Measurements from ENCODE around the gene TRPM3. TPM values are rescaled to one million over a fixed set of nuclear protein-coding genes. Genes with fewer than 3 reads are reported as not detected.

TRPM3 gene
- total and polyA plus RNA-seq, 10 donors, result 0.02 to 6.7 (median 1.6) TPM

DNA sequence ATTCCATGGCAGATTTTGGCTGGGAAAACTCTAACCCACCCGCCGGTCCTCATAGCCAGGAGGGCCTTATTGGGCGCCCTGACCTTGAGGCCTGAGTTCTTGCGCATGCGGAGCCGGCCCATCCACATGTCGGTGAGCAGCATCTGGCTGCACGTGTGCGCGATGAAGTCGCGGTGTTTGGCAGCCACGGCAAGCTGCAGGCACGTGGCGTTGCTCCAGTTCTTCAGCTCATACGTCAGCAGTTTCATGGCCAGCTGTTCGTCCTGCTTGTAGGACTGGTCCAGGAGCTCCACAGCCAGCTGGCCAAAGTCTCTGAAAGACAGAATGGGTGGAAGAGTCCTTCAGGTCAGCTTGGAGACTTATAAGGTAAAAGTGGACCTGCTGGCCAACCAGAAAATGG is 502.6 kb downstream of the TRPM3 start:
- intact Hi-C loops (cut with DNase I; ENCODE audit: low total_unique reads), result no loop called here
- Histone ChIP-seq H3K4me3 (no peak overlapping the region), H3K27me3 (replicated peaks in 1 of 7) (no peaks in the 10 kb centered on the region), H3K27ac (no peak overlapping the region), H3K4me1 (no peaks in the 10 kb centered on the region), H3K36me3 (no peaks in the 10 kb centered on the region), H3K9me3 (no peaks in the 10 kb centered on the region)
- TF ChIP-seq POLR2AphosphoS5 (IDR thresholded peaks at IDR 0.05), result no peak
- no peak for TF ChIP-seq POLR2A (IDR thresholded peaks at IDR 0.05)
- TF ChIP-seq, protein P1, sequence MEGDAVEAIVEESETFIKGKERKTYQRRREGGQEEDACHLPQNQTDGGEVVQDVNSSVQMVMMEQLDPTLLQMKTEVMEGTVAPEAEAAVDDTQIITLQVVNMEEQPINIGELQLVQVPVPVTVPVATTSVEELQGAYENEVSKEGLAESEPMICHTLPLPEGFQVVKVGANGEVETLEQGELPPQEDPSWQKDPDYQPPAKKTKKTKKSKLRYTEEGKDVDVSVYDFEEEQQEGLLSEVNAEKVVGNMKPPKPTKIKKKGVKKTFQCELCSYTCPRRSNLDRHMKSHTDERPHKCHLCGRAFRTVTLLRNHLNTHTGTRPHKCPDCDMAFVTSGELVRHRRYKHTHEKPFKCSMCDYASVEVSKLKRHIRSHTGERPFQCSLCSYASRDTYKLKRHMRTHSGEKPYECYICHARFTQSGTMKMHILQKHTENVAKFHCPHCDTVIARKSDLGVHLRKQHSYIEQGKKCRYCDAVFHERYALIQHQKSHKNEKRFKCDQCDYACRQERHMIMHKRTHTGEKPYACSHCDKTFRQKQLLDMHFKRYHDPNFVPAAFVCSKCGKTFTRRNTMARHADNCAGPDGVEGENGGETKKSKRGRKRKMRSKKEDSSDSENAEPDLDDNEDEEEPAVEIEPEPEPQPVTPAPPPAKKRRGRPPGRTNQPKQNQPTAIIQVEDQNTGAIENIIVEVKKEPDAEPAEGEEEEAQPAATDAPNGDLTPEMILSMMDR (IDR thresholded peaks at IDR 0.05 in 8 of 11, conservative IDR thresholded peaks at IDR 0.05 in 3 of 11), result no peak
- DNase-seq, result no peak
- WGBS, 5 donors, result 93 to 96% (median 94%) methylated on average over 15 to 17 of the region's 17 CpGs

DNA sequence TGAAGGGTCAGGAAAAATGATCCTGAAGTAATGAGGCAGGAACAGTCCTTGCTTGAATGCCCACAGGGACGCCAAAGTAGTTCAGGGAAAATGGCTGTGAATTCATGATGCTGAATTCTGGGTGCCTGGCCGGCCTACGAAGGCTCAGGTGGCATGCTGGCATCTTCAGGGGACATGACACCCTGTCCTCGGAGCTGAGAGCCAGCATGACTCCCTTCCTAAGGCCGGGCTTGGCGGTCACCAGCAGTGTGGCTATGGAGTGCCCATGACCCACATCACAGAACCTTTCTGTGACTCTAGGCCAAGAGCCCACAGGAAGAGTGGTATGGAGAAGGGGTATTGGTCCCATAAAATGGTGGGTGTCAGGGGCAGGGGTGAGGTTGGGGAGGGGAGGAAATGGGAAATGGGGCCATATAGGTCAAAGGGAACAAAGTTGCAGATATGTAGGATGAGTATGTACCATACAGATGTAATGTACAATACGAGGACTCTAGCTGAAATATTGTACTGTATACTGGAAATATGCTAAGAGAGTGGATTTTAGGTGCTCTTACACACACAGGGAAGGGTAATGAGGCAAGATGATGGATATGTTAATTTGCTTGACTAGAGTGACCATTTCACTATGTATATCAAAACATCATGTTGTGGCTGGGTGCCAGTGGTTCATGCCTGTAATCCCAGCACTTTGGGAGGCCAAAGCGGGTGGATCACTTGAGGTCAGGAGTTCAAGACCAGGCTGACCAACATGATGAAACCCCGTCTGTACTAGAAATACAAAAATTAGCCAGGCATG is 504.2 kb downstream of the TRPM3 start:
- intact Hi-C loops (cut with DNase I; ENCODE audit: low total_unique reads), result no loop called here
- WGBS, 5 donors, result 86 to 94% (median 87%) methylated on average over 9 of the region's 9 CpGs

DNA sequence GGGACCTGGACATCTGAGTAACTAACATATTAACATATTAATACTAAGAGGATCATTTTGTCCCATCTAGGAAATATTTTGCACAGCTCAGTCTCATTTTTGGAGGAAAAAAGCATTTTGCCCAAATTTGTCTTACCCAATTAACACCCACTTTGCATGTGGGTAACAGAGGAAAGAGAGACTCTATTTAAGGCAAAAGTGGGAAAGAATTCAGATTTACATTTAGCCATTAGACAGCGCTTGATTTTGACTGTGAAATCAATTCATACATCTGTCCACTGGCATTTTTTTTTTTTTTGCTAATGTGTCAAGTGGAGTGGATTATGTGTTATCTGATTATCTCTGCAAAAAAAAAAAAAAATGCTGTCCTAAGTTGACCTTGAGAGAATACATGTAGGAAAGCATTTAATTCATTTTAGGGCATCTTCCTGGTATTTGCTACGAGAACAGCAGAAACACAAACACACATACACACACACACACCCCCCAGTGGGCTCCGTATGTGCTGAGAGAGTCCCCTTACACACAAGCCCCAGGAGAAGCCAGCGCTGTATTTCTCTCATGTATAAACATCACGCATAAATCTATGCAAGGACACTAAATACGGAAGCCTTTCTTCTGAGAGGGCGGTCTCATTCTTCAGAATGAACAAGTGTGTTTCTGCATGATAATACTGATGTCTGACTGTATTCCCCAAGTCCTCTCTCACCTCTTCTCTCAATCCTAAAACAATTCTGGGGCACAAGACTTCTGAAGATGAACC is 505.0 kb downstream of the TRPM3 start:
- intact Hi-C loops (cut with DNase I; ENCODE audit: low total_unique reads), result no loop called here

More for the DNA sequence above, 504.2 kb downstream of the TRPM3 start:
- no peak for DNase-seq
- Histone ChIP-seq H3K4me1 (no peaks in the 10 kb centered on the region), H3K9me3 (no peaks in the 10 kb centered on the region), H3K4me3 (no peak overlapping the region), H3K27me3 (replicated peaks in 1 of 7) (no peaks in the 10 kb centered on the region), H3K36me3 (no peaks in the 10 kb centered on the region), H3K27ac (no peak overlapping the region)
- TF ChIP-seq POLR2A (IDR thresholded peaks at IDR 0.05) (no peak), POLR2AphosphoS5 (IDR thresholded peaks at IDR 0.05) (no peak)
- TF ChIP-seq, protein P1 (IDR thresholded peaks at IDR 0.05 in 8 of 11, conservative IDR thresholded peaks at IDR 0.05 in 3 of 11), result no peak

More for the DNA sequence above, 505.0 kb downstream of the TRPM3 start:
- H3K4me1 ChIP-seq, result no peaks in the 10 kb centered on the region
- H3K4me3 ChIP-seq, result no peak overlapping the region
- no peak overlapping the region for H3K27ac ChIP-seq
- no peaks in the 10 kb centered on the region for H3K27me3 ChIP-seq (replicated peaks in 1 of 7)
- 87 to 92% (median 88%) methylated on average over 7 of the region's 7 CpGs for WGBS, 5 donors
- H3K36me3 ChIP-seq, result no peaks in the 10 kb centered on the region
- no peaks in the 10 kb centered on the region for H3K9me3 ChIP-seq
- no peak for DNase-seq
- TF ChIP-seq, protein P1 (IDR thresholded peaks at IDR 0.05 in 8 of 11, conservative IDR thresholded peaks at IDR 0.05 in 3 of 11), result no peak
- no peak for TF ChIP-seq POLR2AphosphoS5 (IDR thresholded peaks at IDR 0.05)
- TF ChIP-seq POLR2A (IDR thresholded peaks at IDR 0.05), result no peak

Data from spleen (tissue), 11 donors.